Neural cell (in vitro differentiated cells): Measurements from ENCODE around the gene DHX16. TPM values are rescaled to one million over a fixed set of nuclear protein-coding genes. Genes with fewer than 3 reads are reported as not detected.

Source experiments
- H2AFZ ChIP-seq: fragments of 200-600, 300-800 bp; sonication (generic), shearing (Covaris generic); 2 replicates; pipeline ENCODE4 v1.6.0; 2014; ENCODE audit warnings: low read depth, mild to moderate bottlenecking, antibody characterized with exemption, low read length, moderate library complexity
- H3F3A ChIP-seq: fragments of 200-600 bp; shearing (Covaris generic); 2 replicates; pipeline ENCODE4 v1.6.1; 2016; ENCODE audit warnings: mild to moderate bottlenecking, moderate library complexity, mixed read lengths, antibody characterized with exemption, low read length; ENCODE audit not compliant: insufficient read depth, poor library complexity, severe bottlenecking
- H3K27ac ChIP-seq: fragments of 200-600, 300-800 bp; sonication (generic), shearing (Covaris generic); 2 replicates; pipeline ENCODE4 v1.5.1; 2014; ENCODE audit warnings: mild to moderate bottlenecking, low read length, moderate library complexity
- H3K27me3 ChIP-seq: fragments of 300-800, 200-600 bp; sonication (generic), shearing (Covaris generic); 2 replicates; pipeline ENCODE4 v1.6.0; 2014; ENCODE audit warnings: mild to moderate bottlenecking, low read depth, low read length, moderate library complexity; ENCODE audit not compliant: insufficient read depth
- H3K36me3 ChIP-seq: fragments of 300-800, 200-600 bp; sonication (generic), shearing (Covaris generic); 2 replicates; pipeline ENCODE4 v1.5.1; 2014; ENCODE audit warnings: mild to moderate bottlenecking, antibody characterized with exemption, low read length, moderate library complexity; ENCODE audit not compliant: insufficient read depth
- H3K4me2 ChIP-seq: fragments of 300-800, 200-600 bp; sonication (generic), shearing (Covaris generic); 2 replicates; pipeline ENCODE4 v1.6.0; 2014; ENCODE audit warnings: mild to moderate bottlenecking, low read length
- H3K4me3 ChIP-seq: fragments of 300-800, 200-600 bp; sonication (generic), shearing (Covaris generic); 2 replicates; pipeline ENCODE4 v1.5.1; 2014; ENCODE audit warnings: mild to moderate bottlenecking, low read length, moderate library complexity
- H3K79me2 ChIP-seq: fragments of 200-600 bp; shearing (Covaris generic); replicated peaks from 2 replicates; pipeline ENCODE4 v1.6.0; 2014; ENCODE audit warnings: mild to moderate bottlenecking, low read length, moderate library complexity; ENCODE audit not compliant: insufficient read depth
- H3K9ac ChIP-seq: fragments of 300-800, 200-600 bp; sonication (generic), shearing (Covaris generic); 2 replicates; pipeline ENCODE4 v1.6.1; 2016; ENCODE audit warnings: mild to moderate bottlenecking, low read length, mixed read lengths
- H3K9me2 ChIP-seq: fragments of 200-600 bp; shearing (Covaris generic); 2 replicates; pipeline ENCODE4 v1.6.1; 2016; ENCODE audit warnings: mild to moderate bottlenecking, low read length, mixed read lengths; ENCODE audit not compliant: insufficient read depth
- H3K9me3 ChIP-seq: fragments of 200-600, 300-800 bp; sonication (generic), shearing (Covaris generic); 2 replicates; pipeline ENCODE4 v1.6.1; 2016; ENCODE audit warnings: mild to moderate bottlenecking, mixed run types, low read length, moderate library complexity, mixed read lengths
- H4K20me1 ChIP-seq: fragments of 200-600 bp; shearing (Covaris generic); 2 replicates; pipeline ENCODE4 v1.6.1; 2016; ENCODE audit warnings: mild to moderate bottlenecking, mixed run types; ENCODE audit not compliant: insufficient read depth
- EP300 ChIP-seq: fragments of 450-650 bp; conservative IDR thresholded peaks from 2 replicates; pipeline ENCODE4 v1.6.1; 2014; ENCODE audit warnings: antibody characterized with exemption, mild to moderate bottlenecking, moderate library complexity; ENCODE audit not compliant: poor library complexity, severe bottlenecking
- EZH2 ChIP-seq: fragments of 200-600, 300-800 bp; shearing (Covaris generic), sonication (generic); IDR thresholded peaks from 2 replicates; pipeline ENCODE4 v1.6.1; 2014; ENCODE audit warnings: antibody characterized with exemption, low read length, borderline replicate concordance, mild to moderate bottlenecking; ENCODE audit not compliant: insufficient read depth, poor library complexity, severe bottlenecking
- MXI1 ChIP-seq: fragments of 450-650 bp; conservative IDR thresholded peaks from 2 replicates; pipeline ENCODE4 v1.6.1; 2014; ENCODE audit warnings: antibody characterized with exemption, mild to moderate bottlenecking; ENCODE audit not compliant: poor library complexity, severe bottlenecking
- POLR2AphosphoS5 ChIP-seq: IDR thresholded peaks from 2 replicates; pipeline ENCODE4 v1.6.1; 2012
- RAD21 ChIP-seq: fragments of 450-650 bp; conservative IDR thresholded peaks from 2 replicates; pipeline ENCODE4 v1.6.1; 2014; ENCODE audit warnings: antibody characterized with exemption, mild to moderate bottlenecking, moderate library complexity
- SMC3 ChIP-seq: fragments of 450-650 bp; conservative IDR thresholded peaks from 2 replicates; pipeline ENCODE4 v1.6.1; 2014; ENCODE audit warnings: antibody characterized with exemption, mild to moderate bottlenecking, moderate library complexity; ENCODE audit not compliant: poor library complexity
- TAF1 ChIP-seq: IDR thresholded peaks from 2 replicates; pipeline ENCODE4 v1.6.1; 2012; ENCODE audit warnings: low read depth
- polyA plus RNA-seq: library from polyadenylated mRNA; depleted of rRNA; stranded (reverse); fragments of >200 nt; gene quantifications from 2 replicates; pipeline ENCODE4 v1.2.3, GENCODE V29; 2014
- TF ChIP-seq, protein P1 (sequence below): IDR thresholded peaks from 2 replicates; pipeline ENCODE4 v1.6.1; 2012; ENCODE audit warnings: borderline replicate concordance
- TF ChIP-seq, protein P2 (sequence below): fragments of 450-650 bp; IDR thresholded peaks from 2 replicates; pipeline ENCODE4 v1.5.1; 2014; ENCODE audit warnings: antibody characterized with exemption, mild to moderate bottlenecking, moderate library complexity; ENCODE audit not compliant: poor library complexity, severe bottlenecking

The DHX16 gene
- polyA plus RNA-seq, 1 donor from 2014 or later, result 29.1 TPM

DNA sequence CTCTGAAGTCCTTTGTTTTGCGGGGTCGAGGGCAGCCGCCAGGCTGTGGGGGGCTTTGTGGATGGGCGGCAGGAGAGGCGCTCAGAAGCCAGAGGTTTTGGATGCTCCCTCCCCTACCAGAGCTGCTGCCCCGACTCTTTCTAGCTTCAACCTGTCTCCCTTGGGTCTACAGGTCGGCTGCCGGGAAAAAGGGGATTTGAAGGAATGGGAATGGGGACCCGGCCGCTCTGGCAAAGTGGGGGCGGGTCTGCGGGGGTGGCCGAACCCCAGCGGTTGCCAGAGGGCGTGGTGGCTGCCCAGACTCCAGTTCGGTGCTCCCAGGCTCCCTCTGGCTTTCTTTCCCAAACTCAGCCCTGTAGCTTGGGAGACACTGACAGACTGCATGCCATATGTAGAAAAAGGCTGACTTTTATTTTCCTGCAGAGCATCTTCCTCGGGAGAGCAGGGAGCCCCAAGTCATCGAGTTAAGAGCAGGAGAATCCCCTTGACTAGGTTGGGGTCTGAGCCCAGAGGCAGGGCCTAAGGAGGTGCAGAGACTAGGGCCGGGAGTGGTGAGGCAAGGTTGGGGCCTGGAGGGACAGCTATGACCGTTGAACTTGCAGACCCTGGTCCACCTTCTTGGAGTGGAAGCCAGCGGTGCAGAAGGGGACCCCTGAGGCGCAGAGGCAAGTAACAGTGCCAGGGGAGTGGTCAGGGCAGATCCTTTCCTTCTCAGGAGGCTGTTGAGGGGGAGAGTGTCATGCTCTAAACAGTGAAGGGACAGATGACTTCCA is 15.0 kb upstream of the DHX16 start:
- H3K27me3 ChIP-seq, result no peaks in the 10 kb centered on the region
- H3K27ac ChIP-seq, result peak overlapping the region; percentile 94
- H3K36me3 ChIP-seq, result no peaks in the 10 kb centered on the region
- H3K9me2 ChIP-seq, result no peaks in the 10 kb centered on the region
- H3K4me3 ChIP-seq, result peak overlapping the region; percentile 99
- H2AFZ ChIP-seq, result peak overlapping the region; percentile 85
- no peaks in the 10 kb centered on the region for H3F3A ChIP-seq
- peak overlapping the region; percentile 95 for H3K4me2 ChIP-seq
- H4K20me1 ChIP-seq, result peaks cover 20% of the 10 kb centered on the region
- H3K79me2 ChIP-seq, result peaks cover 69% of the 10 kb centered on the region
- no peaks in the 10 kb centered on the region for H3K9me3 ChIP-seq
- H3K9ac ChIP-seq, result peak overlapping the region; percentile 100
- TF ChIP-seq EZH2, result no peak
- TF ChIP-seq EP300, result no peak
- TF ChIP-seq, protein P1, sequence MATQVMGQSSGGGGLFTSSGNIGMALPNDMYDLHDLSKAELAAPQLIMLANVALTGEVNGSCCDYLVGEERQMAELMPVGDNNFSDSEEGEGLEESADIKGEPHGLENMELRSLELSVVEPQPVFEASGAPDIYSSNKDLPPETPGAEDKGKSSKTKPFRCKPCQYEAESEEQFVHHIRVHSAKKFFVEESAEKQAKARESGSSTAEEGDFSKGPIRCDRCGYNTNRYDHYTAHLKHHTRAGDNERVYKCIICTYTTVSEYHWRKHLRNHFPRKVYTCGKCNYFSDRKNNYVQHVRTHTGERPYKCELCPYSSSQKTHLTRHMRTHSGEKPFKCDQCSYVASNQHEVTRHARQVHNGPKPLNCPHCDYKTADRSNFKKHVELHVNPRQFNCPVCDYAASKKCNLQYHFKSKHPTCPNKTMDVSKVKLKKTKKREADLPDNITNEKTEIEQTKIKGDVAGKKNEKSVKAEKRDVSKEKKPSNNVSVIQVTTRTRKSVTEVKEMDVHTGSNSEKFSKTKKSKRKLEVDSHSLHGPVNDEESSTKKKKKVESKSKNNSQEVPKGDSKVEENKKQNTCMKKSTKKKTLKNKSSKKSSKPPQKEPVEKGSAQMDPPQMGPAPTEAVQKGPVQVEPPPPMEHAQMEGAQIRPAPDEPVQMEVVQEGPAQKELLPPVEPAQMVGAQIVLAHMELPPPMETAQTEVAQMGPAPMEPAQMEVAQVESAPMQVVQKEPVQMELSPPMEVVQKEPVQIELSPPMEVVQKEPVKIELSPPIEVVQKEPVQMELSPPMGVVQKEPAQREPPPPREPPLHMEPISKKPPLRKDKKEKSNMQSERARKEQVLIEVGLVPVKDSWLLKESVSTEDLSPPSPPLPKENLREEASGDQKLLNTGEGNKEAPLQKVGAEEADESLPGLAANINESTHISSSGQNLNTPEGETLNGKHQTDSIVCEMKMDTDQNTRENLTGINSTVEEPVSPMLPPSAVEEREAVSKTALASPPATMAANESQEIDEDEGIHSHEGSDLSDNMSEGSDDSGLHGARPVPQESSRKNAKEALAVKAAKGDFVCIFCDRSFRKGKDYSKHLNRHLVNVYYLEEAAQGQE, result peak; percentile 60
- TF ChIP-seq TAF1, result peak; percentile 2
- TF ChIP-seq, protein P2, sequence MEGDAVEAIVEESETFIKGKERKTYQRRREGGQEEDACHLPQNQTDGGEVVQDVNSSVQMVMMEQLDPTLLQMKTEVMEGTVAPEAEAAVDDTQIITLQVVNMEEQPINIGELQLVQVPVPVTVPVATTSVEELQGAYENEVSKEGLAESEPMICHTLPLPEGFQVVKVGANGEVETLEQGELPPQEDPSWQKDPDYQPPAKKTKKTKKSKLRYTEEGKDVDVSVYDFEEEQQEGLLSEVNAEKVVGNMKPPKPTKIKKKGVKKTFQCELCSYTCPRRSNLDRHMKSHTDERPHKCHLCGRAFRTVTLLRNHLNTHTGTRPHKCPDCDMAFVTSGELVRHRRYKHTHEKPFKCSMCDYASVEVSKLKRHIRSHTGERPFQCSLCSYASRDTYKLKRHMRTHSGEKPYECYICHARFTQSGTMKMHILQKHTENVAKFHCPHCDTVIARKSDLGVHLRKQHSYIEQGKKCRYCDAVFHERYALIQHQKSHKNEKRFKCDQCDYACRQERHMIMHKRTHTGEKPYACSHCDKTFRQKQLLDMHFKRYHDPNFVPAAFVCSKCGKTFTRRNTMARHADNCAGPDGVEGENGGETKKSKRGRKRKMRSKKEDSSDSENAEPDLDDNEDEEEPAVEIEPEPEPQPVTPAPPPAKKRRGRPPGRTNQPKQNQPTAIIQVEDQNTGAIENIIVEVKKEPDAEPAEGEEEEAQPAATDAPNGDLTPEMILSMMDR, result peak; percentile 23

DNA sequence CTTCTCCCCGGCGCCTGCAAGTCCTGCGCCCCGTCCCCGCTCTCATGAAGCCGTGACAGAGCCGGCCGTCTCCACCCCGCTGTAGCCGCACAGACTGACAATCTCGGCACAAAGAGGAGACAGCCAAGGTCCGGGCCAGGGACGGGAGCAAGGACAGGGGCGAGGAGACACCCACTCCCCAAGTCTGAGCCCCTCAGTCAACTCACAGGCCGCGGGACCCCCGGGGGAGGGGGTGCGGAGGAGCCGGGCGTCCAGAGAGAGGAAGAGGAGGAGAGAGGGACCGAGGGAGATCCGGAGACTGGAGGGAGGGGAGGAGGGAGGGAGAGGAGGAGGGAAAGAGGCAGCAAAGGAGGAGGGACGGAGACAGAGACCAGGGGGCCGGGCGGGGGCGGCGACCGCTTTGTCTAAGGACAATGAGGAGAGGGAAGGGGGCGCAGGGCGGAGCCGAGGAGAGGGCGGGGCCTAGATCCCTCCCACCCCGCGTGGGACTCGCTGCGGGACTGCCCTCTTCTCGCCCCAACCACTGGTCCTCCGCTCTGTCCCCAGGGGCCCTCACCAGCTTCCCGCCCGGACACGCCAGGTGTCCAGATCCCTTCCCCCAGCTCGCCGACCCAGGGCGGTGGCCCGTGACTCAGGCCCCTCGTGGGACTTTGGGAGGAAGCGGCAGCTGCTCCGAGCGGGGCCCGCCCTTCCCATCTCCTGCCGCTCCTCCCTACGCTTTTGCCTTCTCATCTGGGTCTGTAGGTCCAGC is 14.3 kb upstream of the DHX16 start:
- H3F3A ChIP-seq, result no peaks in the 10 kb centered on the region
- TF ChIP-seq SMC3, result peak; percentile 22
- peak; percentile 88 for TF ChIP-seq POLR2AphosphoS5
- peak; percentile 77 for TF ChIP-seq TAF1
- TF ChIP-seq, protein P2, result no peak
- no peak for TF ChIP-seq EZH2
- peak; percentile 66 for TF ChIP-seq MXI1
- TF ChIP-seq RAD21, result no peak
- peak; percentile 49 for TF ChIP-seq EP300
- TF ChIP-seq, protein P1, result peak; percentile 32
- peak overlapping the region; percentile 100 for H3K9ac ChIP-seq
- peak overlapping the region; percentile 99 for H3K4me3 ChIP-seq
- H3K9me3 ChIP-seq, result no peaks in the 10 kb centered on the region
- peaks cover 76% of the 10 kb centered on the region for H3K79me2 ChIP-seq
- H3K36me3 ChIP-seq, result no peaks in the 10 kb centered on the region
- H3K4me2 ChIP-seq, result peak overlapping the region; percentile 95
- peaks cover 28% of the 10 kb centered on the region for H4K20me1 ChIP-seq
- no peaks in the 10 kb centered on the region for H3K27me3 ChIP-seq
- no peaks in the 10 kb centered on the region for H3K9me2 ChIP-seq
- H3K27ac ChIP-seq, result peak overlapping the region; percentile 94
- peak overlapping the region; percentile 85 for H2AFZ ChIP-seq
